Tibial nerve (tissue), 4 donors: Measurements from ENCODE around the gene HAPLN2. TPM values are rescaled to one million over a fixed set of nuclear protein-coding genes. Genes with fewer than 3 reads are reported as not detected.

Experiments
- DNase-seq, 2 donors: peaks; one replicate each; pipeline ENCODE4 v3.0.0-alpha.2; 2019; ENCODE audit warnings: low spot score in 2 of 2
- H3K27ac ChIP-seq, 4 donors: fragments of 200-600 bp; sonication (generic) in 3 of 4; one replicate each; pipeline ENCODE4 v1.5.1; 2017 to 2019; ENCODE audit warnings: mild to moderate bottlenecking in 1 of 4
- H3K27me3 ChIP-seq, 2 donors: fragments of 200-600 bp; sonication (generic) in 1 of 2; one replicate each; pipeline versions ENCODE4 v1.5.1 to v1.6.0; 2017 to 2019
- H3K36me3 ChIP-seq, 3 donors: fragments of 200-600 bp; sonication (generic); one replicate each; pipeline ENCODE4 v1.5.1; 2018 to 2019
- H3K4me1 ChIP-seq, 4 donors: fragments of 200-600 bp; sonication (generic) in 3 of 4; one replicate each; pipeline ENCODE4 v1.5.1; 2017 to 2019
- H3K4me3 ChIP-seq, 4 donors: fragments of 200-600 bp; sonication (generic) in 3 of 4; one replicate each; pipeline ENCODE4 v1.5.1; 2017 to 2019; ENCODE audit warnings: mild to moderate bottlenecking in 1 of 4, moderate library complexity in 1 of 4
- H3K9me3 ChIP-seq, 4 donors: fragments of 200-600 bp; sonication (generic) in 3 of 4; one replicate each; pipeline ENCODE4 v1.5.1; 2017 to 2019
- EP300 ChIP-seq, 2 donors: sonication (generic); formaldehyde crosslinking; IDR thresholded peaks; one replicate each; pipeline ENCODE4 v1.6.1; 2017; ENCODE audit warnings: antibody characterized with exemption in 2 of 2, mild to moderate bottlenecking in 1 of 2
- POLR2A ChIP-seq, 2 donors: fragments of 450-650 bp; IDR thresholded peaks; one replicate each; pipeline ENCODE4 v1.6.1; 2017; ENCODE audit warnings: antibody characterized with exemption in 2 of 2, mild to moderate bottlenecking in 2 of 2, moderate library complexity in 2 of 2
- WGBS, 2 donors: methylation state at CpG; one replicate each; pipeline ENCODE4 v1.1.5; 2018; 5-methylcytosine and 5-hydroxymethylcytosine counted together
- total RNA-seq, 4 donors: library from RNA; depleted of rRNA; stranded (reverse); fragments of >200 nt; gene quantifications; one replicate each; pipeline ENCODE4 v1.1.0, GENCODE V29; 2016
- TF ChIP-seq, protein P1 (sequence below), 5 experiments: fragments of 200-600 bp in 3 of 5; fragments of 450-650 bp in 2 of 5; sonication (generic) in 3 of 5; IDR thresholded peaks; one replicate each; pipeline ENCODE4 v1.5.1; 2016 to 2019; ENCODE audit warnings: antibody characterized with exemption in 5 of 5, mild to moderate bottlenecking in 3 of 5, moderate library complexity in 2 of 5

HAPLN2 gene
- total RNA-seq, 4 donors from 2014 or later, result 1.8 to 20.3 (median 10.6) TPM

- Histone ChIP-seq H3K4me3 (no peak overlapping the region), H3K27ac (peak overlapping the region; percentile 18 to 94 (median 78))
- DNase-seq, result no peak
Observed at GRCh38 chr1:156664767-156665411, 45.7 kb downstream of the HAPLN2 start.

DNA sequence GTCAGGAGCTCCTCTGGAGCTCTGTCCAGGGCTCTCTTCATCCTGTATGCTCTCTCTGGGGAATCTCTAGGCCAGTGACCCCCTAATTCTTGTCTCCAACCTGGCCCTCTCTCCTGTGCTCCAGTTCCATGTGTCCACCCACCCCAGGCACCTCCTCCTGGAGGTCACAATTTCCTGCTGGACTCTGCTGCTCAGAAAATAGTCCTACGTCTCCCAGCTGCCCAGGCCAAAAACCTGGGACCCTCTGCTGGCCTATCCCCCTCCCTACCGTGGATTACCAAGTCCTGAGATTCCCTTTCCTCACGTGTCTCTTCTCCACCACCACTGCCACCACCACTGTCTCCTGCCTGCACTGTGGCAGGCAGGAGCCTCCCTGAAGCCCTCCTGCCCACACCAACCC, 46.3 kb downstream of the HAPLN2 start:
- Histone ChIP-seq H3K4me3 (no peak overlapping the region), H3K4me1 (peaks cover 0 to 98% (median 75%) of the 10 kb centered on the region in 4 donors), H3K27me3 (no peaks in the 10 kb centered on the region), H3K9me3 (no peaks in the 10 kb centered on the region), H3K27ac (peak overlapping the region; percentile 18 to 94 (median 78)), H3K36me3 (no peaks in the 10 kb centered on the region)
- TF ChIP-seq POLR2A (IDR thresholded peaks at IDR 0.05) (no peak), EP300 (IDR thresholded peaks at IDR 0.05) (no peak)
- TF ChIP-seq, protein P1, sequence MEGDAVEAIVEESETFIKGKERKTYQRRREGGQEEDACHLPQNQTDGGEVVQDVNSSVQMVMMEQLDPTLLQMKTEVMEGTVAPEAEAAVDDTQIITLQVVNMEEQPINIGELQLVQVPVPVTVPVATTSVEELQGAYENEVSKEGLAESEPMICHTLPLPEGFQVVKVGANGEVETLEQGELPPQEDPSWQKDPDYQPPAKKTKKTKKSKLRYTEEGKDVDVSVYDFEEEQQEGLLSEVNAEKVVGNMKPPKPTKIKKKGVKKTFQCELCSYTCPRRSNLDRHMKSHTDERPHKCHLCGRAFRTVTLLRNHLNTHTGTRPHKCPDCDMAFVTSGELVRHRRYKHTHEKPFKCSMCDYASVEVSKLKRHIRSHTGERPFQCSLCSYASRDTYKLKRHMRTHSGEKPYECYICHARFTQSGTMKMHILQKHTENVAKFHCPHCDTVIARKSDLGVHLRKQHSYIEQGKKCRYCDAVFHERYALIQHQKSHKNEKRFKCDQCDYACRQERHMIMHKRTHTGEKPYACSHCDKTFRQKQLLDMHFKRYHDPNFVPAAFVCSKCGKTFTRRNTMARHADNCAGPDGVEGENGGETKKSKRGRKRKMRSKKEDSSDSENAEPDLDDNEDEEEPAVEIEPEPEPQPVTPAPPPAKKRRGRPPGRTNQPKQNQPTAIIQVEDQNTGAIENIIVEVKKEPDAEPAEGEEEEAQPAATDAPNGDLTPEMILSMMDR (IDR thresholded peaks at IDR 0.05), result no peak
- DNase-seq, result no peak
- 59 to 77% methylated on average over 3 of the region's 3 CpGs for WGBS, 2 donors

More at GRCh38 chr1:156664767-156665411, 45.7 kb downstream of the HAPLN2 start:
- no peaks in the 10 kb centered on the region for H3K27me3 ChIP-seq
- no peaks in the 10 kb centered on the region for H3K36me3 ChIP-seq
- 18 to 20% methylated on average over 12 to 13 of the region's 16 CpGs for WGBS, 2 donors
- H3K9me3 ChIP-seq, result no peaks in the 10 kb centered on the region
- peaks cover 0 to 98% (median 77%) of the 10 kb centered on the region in 4 donors for H3K4me1 ChIP-seq
- TF ChIP-seq POLR2A (IDR thresholded peaks at IDR 0.05) (no peak), EP300 (IDR thresholded peaks at IDR 0.05) (no peak)
- TF ChIP-seq, protein P1 (IDR thresholded peaks at IDR 0.05), result no peak

DNA sequence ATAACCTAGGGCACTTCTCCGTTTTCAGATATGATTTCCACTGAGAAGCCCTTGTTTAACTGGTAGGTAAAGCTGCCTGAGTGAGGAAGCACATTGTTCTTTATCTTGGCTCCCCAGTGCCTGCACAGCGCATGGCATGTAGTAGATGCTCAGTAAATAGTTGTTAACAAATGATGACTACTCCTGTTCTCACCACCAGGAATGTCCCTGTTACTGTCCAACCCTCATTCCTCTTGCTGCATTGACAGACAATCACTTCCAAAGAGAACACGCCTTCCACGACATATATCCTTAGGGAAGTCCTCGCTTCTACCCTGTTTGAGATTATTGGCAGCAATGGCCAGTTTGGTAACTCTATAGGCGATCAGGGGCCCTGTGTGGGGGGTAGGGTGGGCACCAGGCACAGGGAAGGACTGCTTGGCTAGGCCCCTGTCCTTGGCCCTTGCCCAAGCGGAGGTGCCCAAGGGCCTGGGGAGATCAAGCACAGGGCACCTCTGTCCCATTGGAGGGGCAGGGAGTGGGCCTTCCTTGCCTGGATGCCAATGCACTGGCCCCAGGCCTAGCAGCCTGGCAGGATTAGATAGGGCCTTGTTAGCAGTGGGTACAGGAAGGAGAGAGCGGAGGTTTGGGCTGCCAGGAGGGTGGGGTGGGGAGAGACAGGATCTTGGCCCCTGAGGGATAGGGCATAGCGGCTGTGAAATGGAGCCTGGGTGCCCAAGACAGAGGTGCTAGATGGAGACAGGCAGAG, 47.8 kb downstream of the HAPLN2 start:
- Histone ChIP-seq H3K36me3 (peaks cover 0 to 5% (median 0%) of the 10 kb centered on the region in 3 donors), H3K27me3 (no peaks in the 10 kb centered on the region), H3K4me1 (peaks cover 0 to 90% (median 63%) of the 10 kb centered on the region in 4 donors), H3K9me3 (no peaks in the 10 kb centered on the region), H3K27ac (peak overlapping the region; percentile 40 to 94 (median 76)), H3K4me3 (no peak overlapping the region)
- no peak for DNase-seq
- whole genome bisulfite sequencing, 2 donors, result 83 to 87% methylated on average over 9 of the region's 9 CpGs
- TF ChIP-seq EP300 (IDR thresholded peaks at IDR 0.05) (no peak), POLR2A (IDR thresholded peaks at IDR 0.05) (no peak)
- TF ChIP-seq, protein P1 (IDR thresholded peaks at IDR 0.05), result no peak

DNA sequence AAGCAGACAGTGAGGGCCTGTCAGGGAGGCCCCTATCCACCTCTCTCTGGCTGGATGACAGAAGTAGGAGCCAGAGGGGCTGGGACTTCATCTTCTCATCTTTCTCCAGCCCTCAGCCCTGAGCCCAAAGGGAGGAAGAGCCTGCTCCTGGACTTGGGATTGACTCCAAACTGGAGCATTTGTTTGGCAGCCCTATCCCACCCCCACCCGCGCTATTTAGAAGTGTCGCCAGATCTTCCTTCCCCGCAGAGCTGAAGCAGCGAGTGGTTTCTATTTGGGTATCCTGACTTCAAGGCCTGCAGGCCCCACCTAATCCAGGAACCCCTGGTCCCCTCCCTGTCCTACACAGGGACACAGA, 48.4 kb downstream of the HAPLN2 start:
- no peak for DNase-seq
- peaks cover 0 to 10% (median 0%) of the 10 kb centered on the region in 3 donors for H3K36me3 ChIP-seq
- peak overlapping the region; percentile 40 to 94 (median 76) for H3K27ac ChIP-seq
- TF ChIP-seq EP300 (IDR thresholded peaks at IDR 0.05) (no peak), POLR2A (IDR thresholded peaks at IDR 0.05) (no peak)
- TF ChIP-seq, protein P1 (IDR thresholded peaks at IDR 0.05), result no peak
- no peak overlapping the region for H3K4me3 ChIP-seq
- WGBS, 2 donors, result 5 to 20% methylated on average over 5 of the region's 5 CpGs
- H3K27me3 ChIP-seq, result no peaks in the 10 kb centered on the region
- H3K4me1 ChIP-seq, result peaks cover 0 to 84% (median 58%) of the 10 kb centered on the region in 4 donors
- H3K9me3 ChIP-seq, result no peaks in the 10 kb centered on the region
